HepG2 (cell line): ENCODE results near the gene FKBP8. TPM values are rescaled to one million over a fixed set of nuclear protein-coding genes. Genes with fewer than 3 reads are reported as not detected.

Experiments used
- ATAC-seq: fragments of 200-7000 bp; cut with Tn5 transposase; 3 replicates; pipeline ENCODE4 v1.9.1; 2020; ENCODE audit warnings: mild to moderate bottlenecking, moderate library complexity
- BruUV-seq: library from RNA; stranded (reverse); fragments of 400-500 nt; replicated peaks from 2 replicates; lab custom pipeline; 2021; lab: Mats Ljungman, UMichigan
- CTCF ChIA-PET: fragments of 300-600 bp; formaldehyde crosslinking; extraction: SDS; loops from one replicate; lab custom pipeline; 2021; ENCODE audit warnings: low total read pairs, inconsistent platforms, low intra/inter-chr PET ratio; lab: Yijun Ruan, JAX
- POLR2A ChIA-PET: fragments of 350-600 bp; sonication (Branson Sonifier 250); formaldehyde crosslinking; loops from one replicate; lab custom pipeline; 2020; ENCODE audit warnings: antibody characterized with exemption, inconsistent platforms; lab: Yijun Ruan, JAX
- DNase-seq: peaks from one replicate; pipeline ENCODE4 v3.0.0-alpha.2; 2015; ENCODE audit warnings: low spot score
- FAIRE-seq: peaks from 3 replicates; lab custom pipeline; 2011; peaks lifted over from hg19 to GRCh38; lab: Jason Lieb, UNC
- H2AFZ ChIP-seq: one replicate; pipeline ENCODE4 v1.6.1; 2011; ENCODE audit warnings: low read length, inconsistent platforms
- H3K27ac ChIP-seq: fragments of 300-600 bp; 3 replicates; pipeline ENCODE4 v1.8.0; 2011; ENCODE audit warnings: mixed run types, mild to moderate bottlenecking, mixed read lengths, low read length, inconsistent platforms; ENCODE audit not compliant: insufficient read depth; ENCODE audit errors: extremely low read length
- H3K27me3 ChIP-seq, 2 experiments: fragments of 200-600 bp in 1 of 2; 2 replicates in 1 of 2; 3 replicates in 1 of 2; pipeline versions ENCODE4 v1.6.0 to v1.8.0; 2011; ENCODE audit warnings: low read length in 2 of 2, mild to moderate bottlenecking in 2 of 2, moderate library complexity in 2 of 2, inconsistent platforms in 1 of 2; ENCODE audit not compliant: insufficient read depth in 2 of 2, control insufficient read depth in 1 of 2
- H3K36me3 ChIP-seq, 2 experiments: fragments of 200-600 bp in 1 of 2; replicated peaks in 1 of 2; 2 replicates in 1 of 2; 3 replicates in 1 of 2; pipeline versions ENCODE4 v1.5.1 to v1.8.0; 2011; ENCODE audit warnings: low read length in 2 of 2, inconsistent platforms in 1 of 2; ENCODE audit not compliant: insufficient read depth in 2 of 2, control insufficient read depth in 1 of 2
- H3K4me1 ChIP-seq: 2 replicates; pipeline ENCODE4 v1.5.1; 2012; ENCODE audit warnings: low read length, inconsistent platforms; ENCODE audit not compliant: insufficient read depth
- H3K4me2 ChIP-seq: 2 replicates; pipeline ENCODE4 v1.6.0; 2011; ENCODE audit warnings: low read depth, low read length, inconsistent platforms
- H3K4me3 ChIP-seq, 3 experiments: fragments of 200-600 bp in 1 of 3; sonication (generic), shearing (Covaris generic) in 1 of 3; replicated peaks in 1 of 3; 2 replicates each; pipeline ENCODE4 v1.5.1; 2011 to 2016; ENCODE audit warnings: low read length in 3 of 3, inconsistent platforms in 2 of 3, low read depth in 2 of 3, mild to moderate bottlenecking in 2 of 3, control low read depth in 1 of 3, mixed read lengths in 1 of 3; ENCODE audit not compliant: insufficient read depth in 1 of 3
- H3K79me2 ChIP-seq: one replicate; pipeline ENCODE4 v1.6.1; 2011; ENCODE audit warnings: low read length, inconsistent platforms; ENCODE audit not compliant: insufficient read depth
- H3K9ac ChIP-seq: 2 replicates; pipeline ENCODE4 v1.6.0; 2011; ENCODE audit warnings: mild to moderate bottlenecking, low read depth, low read length, inconsistent platforms; ENCODE audit not compliant: insufficient read depth
- H3K9me3 ChIP-seq: 2 replicates; pipeline ENCODE4 v1.5.1; 2012; ENCODE audit warnings: mild to moderate bottlenecking, low read length
- H4K20me1 ChIP-seq: 2 replicates; pipeline ENCODE4 v1.6.0; 2011; ENCODE audit warnings: inconsistent platforms, mild to moderate bottlenecking, low read length, moderate library complexity; ENCODE audit not compliant: insufficient read depth
- AFF4 ChIP-seq: sonication (generic); formaldehyde crosslinking; IDR thresholded peaks from 2 replicates; pipeline ENCODE4 v1.4.0; 2020; ENCODE audit warnings: missing genetic modification reagents
- CREBL2 ChIP-seq: sonication (generic); formaldehyde crosslinking; IDR thresholded peaks from 2 replicates; pipeline ENCODE4 v1.8.1; 2023; ENCODE audit warnings: missing genetic modification reagents, mild to moderate bottlenecking, borderline replicate concordance
- EP300 ChIP-seq, 3 experiments: sonication (generic) in 1 of 3; formaldehyde crosslinking in 1 of 3; IDR thresholded peaks; 2 replicates each; pipeline versions ENCODE4 v1.5.1 to v1.6.1; 2011 to 2020; ENCODE audit warnings: low read depth in 2 of 3, low read length in 2 of 3, borderline replicate concordance in 1 of 3, improper control_type of control experiment in 1 of 3, mild to moderate bottlenecking in 1 of 3, missing genetic modification reagents in 1 of 3, moderate library complexity in 1 of 3
- FOXJ3 ChIP-seq: sonication (generic); formaldehyde crosslinking; IDR thresholded peaks from 2 replicates; pipeline ENCODE4 v1.4.0; 2020; ENCODE audit warnings: missing genetic modification reagents, mild to moderate bottlenecking, borderline replicate concordance
- GATA4 ChIP-seq: sonication (generic); IDR thresholded peaks from 2 replicates; pipeline ENCODE4 v1.6.1; 2016; ENCODE audit warnings: antibody characterized with exemption, low read depth, borderline replicate concordance
- HNRNPUL1 ChIP-seq: fragments of 200-400 bp; formaldehyde crosslinking; IDR thresholded peaks from 2 replicates; pipeline ENCODE4 v1.6.1; 2017; ENCODE audit warnings: low read depth, mild to moderate bottlenecking, low read length, moderate library complexity
- PTBP1 ChIP-seq: fragments of 200-400 bp; formaldehyde crosslinking; IDR thresholded peaks from 2 replicates; pipeline ENCODE4 v1.6.1; 2018; ENCODE audit warnings: low read length, low read depth; ENCODE audit not compliant: poor library complexity, severe bottlenecking
- SALL2 ChIP-seq: sonication (generic); formaldehyde crosslinking; IDR thresholded peaks from 2 replicates; pipeline ENCODE4 v1.8.1; 2023; ENCODE audit warnings: mild to moderate bottlenecking, missing genetic modification reagents, inconsistent platforms
- YY1 ChIP-seq: IDR thresholded peaks from 2 replicates; pipeline ENCODE4 v1.6.1; 2011; ENCODE audit warnings: low read length, low read depth, moderate library complexity, mild to moderate bottlenecking; ENCODE audit not compliant: insufficient read depth, insufficient replicate concordance
- ZBTB25 ChIP-seq: IDR thresholded peaks from 2 replicates; pipeline ENCODE4 v1.6.1; 2018; ENCODE audit warnings: missing genetic modification reagents
- ZFYVE20 ChIP-seq: sonication (generic); formaldehyde crosslinking; IDR thresholded peaks from 2 replicates; pipeline ENCODE4 v1.8.0; 2023; ENCODE audit warnings: low read depth, mild to moderate bottlenecking, moderate library complexity, missing genetic modification reagents, borderline replicate concordance
- ZNF180 ChIP-seq: sonication (generic); formaldehyde crosslinking; IDR thresholded peaks from 2 replicates; pipeline ENCODE4 v1.4.0; 2020; ENCODE audit warnings: low read depth, missing genetic modification reagents, borderline replicate concordance
- ZNF263 ChIP-seq: sonication (generic); formaldehyde crosslinking; IDR thresholded peaks from 2 replicates; pipeline ENCODE4 v1.4.0; 2020; ENCODE audit warnings: missing genetic modification reagents
- ZNF414 ChIP-seq: sonication (generic); formaldehyde crosslinking; IDR thresholded peaks from 2 replicates; pipeline ENCODE4 v1.5.0; 2020; ENCODE audit warnings: missing genetic modification reagents
- ZNF747 ChIP-seq: sonication (generic); formaldehyde crosslinking; IDR thresholded peaks from 2 replicates; pipeline ENCODE4 v1.8.1; 2023; ENCODE audit warnings: missing genetic modification reagents, mild to moderate bottlenecking, borderline replicate concordance
- ZNF816 ChIP-seq: sonication (generic); formaldehyde crosslinking; IDR thresholded peaks from 2 replicates; pipeline ENCODE4 v1.8.0; 2022; ENCODE audit warnings: missing genetic modification reagents, mild to moderate bottlenecking, borderline replicate concordance
- ZSCAN20 ChIP-seq: sonication (generic); formaldehyde crosslinking; IDR thresholded peaks from 2 replicates; pipeline ENCODE4 v1.4.0; 2020; ENCODE audit warnings: missing genetic modification reagents, mild to moderate bottlenecking, borderline replicate concordance
- WGBS: methylation state at CpG from one replicate; pipeline ENCODE4 v1.1.6; 2017; ENCODE audit warnings: low lambda C conversion rate; 5-methylcytosine and 5-hydroxymethylcytosine counted together
- in situ Hi-C: cut with HindIII; loops from 2 replicates; pipeline ENCODE4 v1.10.0; 2017; ENCODE audit warnings: low pct_unique_long_range_greater_than_20kb; ENCODE audit not compliant: extremely low pct_ligation_motif_present
- intact Hi-C: fragments of 100-400 bp; cut with micrococcal nuclease; formaldehyde crosslinking; loops from one replicate; pipeline ENCODE4 v1.10.0; 2022; ENCODE audit not compliant: unreplicated experiment
- polyA plus RNA-seq, 8 experiments: library from polyadenylated mRNA; depleted of rRNA in 3 of 8; stranded (reverse) in 7 of 8; unstranded in 1 of 8; fragments of >200 nt; fragmentation: Illumina TruSeq in 4 of 8; extraction: Trizol in 4 of 8; gene quantifications; 2 replicates each; pipeline versions ENCODE4 v1.2.1 to v1.2.3, GENCODE V29; 2011 to 2016; ENCODE audit warnings: low read depth in 4 of 8, missing spikeins in 1 of 8, mixed read lengths in 1 of 8; ENCODE audit not compliant: insufficient read depth in 1 of 8
- total RNA-seq, 5 experiments: library from RNA; depleted of rRNA; stranded (reverse); fragments of >200 nt; fragmentation: Illumina TruSeq; extraction: Trizol; gene quantifications; 2 replicates each; pipeline ENCODE4 v1.2.3, GENCODE V29; 2016; ENCODE audit warnings: low read depth in 1 of 5

FKBP8 gene
- total and polyA plus RNA-seq, 2 of the 13 experiments (the other 11 are each of a cell fraction or from before 2014, with no cell fraction given), result 81.7 to 93.9 TPM

GRCh38 chr19:18587962-18588610 lies 44.7 kb upstream of the FKBP8 start:
- Histone ChIP-seq H2AFZ (no peak overlapping the region), H4K20me1 (no peaks in the 10 kb centered on the region), H3K27me3 (peaks cover 0 to 2% of the 10 kb centered on the region in 2 experiments; a peak in 1 of 5 replicates), H3K4me1 (peaks cover 33% of the 10 kb centered on the region), H3K4me3 (peak overlapping the region; percentile 59 to 85 (median 68)), H3K9me3 (no peaks in the 10 kb centered on the region), H3K79me2 (no peaks in the 10 kb centered on the region), H3K36me3 (peaks cover 0 to 3% of the 10 kb centered on the region in 2 experiments; a peak in 1 of 5 replicates), H3K9ac (peak overlapping the region; percentile 75), H3K4me2 (peak overlapping the region; percentile 96), H3K27ac (peak overlapping the region; percentile 92)
- in situ Hi-C loops, result no loop called here
- DNase-seq, result peak; percentile 53
- intact Hi-C loops, result loop anchor here (1.0 to 2.0 kb wide), 2 partner anchors 86 to 119 kb away; no protein-coding TSS in a partner anchor
- ATAC-seq, result peak; percentile 37
- FAIRE-seq, result peak; percentile 44
- 0% methylated on average over 10 of the region's 16 CpGs for WGBS
- POLR2A ChIA-PET, result interaction anchor here (0.7 to 3.2 kb wide), 24 partner anchors 9 to 252 kb away, joined by 3 to 74 read pairs (median 4); partner anchors contain the start of genes ELL, KXD1, SSBP4 and UBA52
- BruUV-seq, result TSS peak; percentile 35
- CTCF ChIA-PET, result no interaction called here
- TF ChIP-seq ZNF180 (CRISPR knock-in tag) (no peak), ZSCAN20 (CRISPR knock-in tag) (no peak), SALL2 (CRISPR knock-in tag) (no peak), CREBL2 (CRISPR knock-in tag) (no peak), PTBP1 (no peak), YY1 (no peak), ZNF414 (CRISPR knock-in tag) (peak; percentile 10; the same call in 1 of the 2 replicates), ZBTB25 (CRISPR knock-in tag) (no peak), FOXJ3 (CRISPR knock-in tag) (no peak), ZNF263 (CRISPR knock-in tag) (0 out of 2 replicates have a peak, but pooled peaks have one; percentile 17), EP300 (IDR thresholded peaks at IDR 0.05; ENCODE audit: low read depth in 2 of 2, low read length in 2 of 2) (no peak), EP300 (CRISPR knock-in tag; IDR thresholded peaks at IDR 0.05; ENCODE audit: borderline replicate concordance) (no peak), AFF4 (CRISPR knock-in tag) (no peak), HNRNPUL1 (no peak), ZNF816 (CRISPR knock-in tag) (no peak), ZNF747 (CRISPR knock-in tag) (no peak), GATA4 (no peak), ZFYVE20 (no peak)
